ENCODE results near the gene PLIN1.

PLIN1 gene

DNA sequence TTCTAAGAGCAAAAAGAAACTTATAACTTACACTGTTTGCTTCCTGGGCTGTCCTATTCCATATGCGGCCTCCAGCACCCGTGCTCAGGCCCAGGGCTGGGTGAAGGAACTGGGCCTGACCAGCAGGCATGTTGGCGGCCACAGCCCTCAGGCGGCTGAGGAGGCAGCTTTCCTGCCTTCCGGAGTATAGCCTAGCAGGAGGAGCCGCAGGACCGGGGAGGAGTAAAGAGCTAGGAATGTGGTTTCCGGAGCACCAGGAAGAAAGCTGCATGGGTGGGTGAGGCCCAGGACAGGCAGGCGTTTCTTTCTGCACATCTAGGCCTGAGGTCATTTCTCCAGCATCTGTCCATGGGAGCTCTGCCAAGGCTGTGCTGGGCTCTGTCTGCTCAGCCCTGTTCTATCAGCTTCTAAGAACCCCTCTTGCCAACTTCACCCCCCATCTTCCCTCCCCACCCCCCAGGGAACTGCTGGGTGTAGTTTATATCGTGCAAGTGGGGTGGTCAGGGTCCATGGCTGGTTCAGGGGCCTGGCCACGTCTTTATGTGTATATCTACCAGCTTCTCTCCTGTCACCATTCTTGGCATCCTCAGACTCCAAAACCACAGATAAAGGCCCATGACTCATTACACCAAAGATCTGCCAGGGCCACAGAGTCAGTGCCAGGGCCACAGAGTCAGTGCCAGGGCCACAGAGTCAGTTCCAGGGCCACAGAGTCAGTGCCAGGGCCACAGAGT lies 16.1 kb downstream of the PLIN1 start:
- no peak for DNase-seq (ENCODE audit: low spot score)
- TF ChIP-seq, protein P1, sequence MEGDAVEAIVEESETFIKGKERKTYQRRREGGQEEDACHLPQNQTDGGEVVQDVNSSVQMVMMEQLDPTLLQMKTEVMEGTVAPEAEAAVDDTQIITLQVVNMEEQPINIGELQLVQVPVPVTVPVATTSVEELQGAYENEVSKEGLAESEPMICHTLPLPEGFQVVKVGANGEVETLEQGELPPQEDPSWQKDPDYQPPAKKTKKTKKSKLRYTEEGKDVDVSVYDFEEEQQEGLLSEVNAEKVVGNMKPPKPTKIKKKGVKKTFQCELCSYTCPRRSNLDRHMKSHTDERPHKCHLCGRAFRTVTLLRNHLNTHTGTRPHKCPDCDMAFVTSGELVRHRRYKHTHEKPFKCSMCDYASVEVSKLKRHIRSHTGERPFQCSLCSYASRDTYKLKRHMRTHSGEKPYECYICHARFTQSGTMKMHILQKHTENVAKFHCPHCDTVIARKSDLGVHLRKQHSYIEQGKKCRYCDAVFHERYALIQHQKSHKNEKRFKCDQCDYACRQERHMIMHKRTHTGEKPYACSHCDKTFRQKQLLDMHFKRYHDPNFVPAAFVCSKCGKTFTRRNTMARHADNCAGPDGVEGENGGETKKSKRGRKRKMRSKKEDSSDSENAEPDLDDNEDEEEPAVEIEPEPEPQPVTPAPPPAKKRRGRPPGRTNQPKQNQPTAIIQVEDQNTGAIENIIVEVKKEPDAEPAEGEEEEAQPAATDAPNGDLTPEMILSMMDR (IDR thresholded peaks at IDR 0.05; ENCODE audit: borderline replicate concordance, control extremely low read depth, extremely low read depth, insufficient read depth, missing control alignments): no peak
- in situ Hi-C loops (cut with MboI; ENCODE audit: low sequenced_read_pairs, unreplicated experiment): no loop called here

DNA sequence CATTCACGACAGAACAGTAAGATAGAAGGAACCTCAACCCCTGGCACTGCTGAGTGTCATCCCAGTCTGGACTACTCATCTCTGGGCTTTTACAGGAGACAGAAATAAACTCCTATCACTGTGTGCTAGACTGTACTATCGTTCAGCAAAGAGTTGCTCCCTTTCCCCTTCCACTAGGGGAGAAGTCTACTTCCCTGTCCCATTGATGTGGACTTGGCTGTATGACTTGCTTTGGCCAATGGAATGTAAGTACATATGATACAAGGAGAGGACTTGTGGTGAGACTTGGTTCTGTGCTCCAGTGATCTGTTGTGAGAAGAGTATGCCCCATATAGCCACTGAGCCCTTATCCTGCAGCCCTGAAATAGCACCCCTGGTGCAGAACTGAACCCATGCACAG lies 18.6 kb downstream of the PLIN1 start:
- no peak for DNase-seq (ENCODE audit: low spot score)
- in situ Hi-C loops (cut with MboI; ENCODE audit: low sequenced_read_pairs, unreplicated experiment): no loop called here
- TF ChIP-seq, protein P1 (IDR thresholded peaks at IDR 0.05; ENCODE audit: borderline replicate concordance, control extremely low read depth, extremely low read depth, insufficient read depth, missing control alignments): no peak

DNA sequence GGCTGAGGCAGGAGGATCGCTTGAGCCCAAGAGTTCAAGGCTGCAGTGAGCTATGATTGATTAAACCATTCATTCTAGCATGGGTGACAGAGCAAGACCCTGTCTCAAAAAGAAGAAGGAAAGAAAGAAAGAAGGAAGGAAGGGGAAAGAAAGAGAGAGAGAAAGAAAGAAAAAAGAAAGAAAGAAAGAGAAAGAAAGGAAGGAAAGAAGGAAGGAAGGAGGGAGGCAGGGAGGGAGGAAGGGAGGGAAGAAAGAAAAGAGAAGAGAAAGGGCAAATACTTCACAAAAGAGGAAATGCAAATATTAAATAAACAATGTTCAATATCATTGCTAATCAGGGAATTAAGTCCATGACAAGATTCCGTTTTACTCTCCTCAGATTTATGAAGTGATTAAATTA lies 19.9 kb downstream of the PLIN1 start:
- in situ Hi-C loops (cut with MboI; ENCODE audit: low sequenced_read_pairs, unreplicated experiment): no loop called here

DNA sequence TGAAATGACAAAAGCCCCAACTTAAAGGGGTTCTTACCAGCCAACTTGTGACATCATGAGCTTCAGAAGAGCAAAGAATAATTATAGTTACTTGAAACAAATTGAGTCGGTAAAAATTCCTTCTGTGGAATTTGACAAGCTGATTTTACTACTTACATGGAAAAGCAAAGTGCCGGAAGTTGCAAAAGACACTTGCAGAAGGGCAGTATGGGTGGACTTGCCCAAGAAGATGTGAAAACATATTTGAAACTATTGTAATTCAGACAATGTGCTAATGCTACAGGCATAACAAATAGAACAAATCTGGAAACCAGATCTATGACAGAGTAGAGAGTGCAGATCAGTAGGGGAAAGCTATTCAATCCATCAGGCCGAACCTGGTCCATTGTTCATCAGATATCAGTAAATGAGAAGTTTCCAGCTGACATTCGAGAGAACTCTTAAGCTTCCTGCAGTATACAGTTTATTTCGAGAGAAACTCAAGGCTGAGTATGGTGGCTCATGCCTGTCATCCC lies 21.4 kb downstream of the PLIN1 start:
- no peak for DNase-seq (ENCODE audit: low spot score)
- TF ChIP-seq, protein P1 (IDR thresholded peaks at IDR 0.05; ENCODE audit: borderline replicate concordance, control extremely low read depth, extremely low read depth, insufficient read depth, missing control alignments): no peak
- in situ Hi-C loops (cut with MboI; ENCODE audit: low sequenced_read_pairs, unreplicated experiment): no loop called here

More for the DNA sequence above, 19.9 kb downstream of the PLIN1 start:
- TF ChIP-seq, protein P1 (IDR thresholded peaks at IDR 0.05; ENCODE audit: borderline replicate concordance, control extremely low read depth, extremely low read depth, insufficient read depth, missing control alignments): no peak
- DNase-seq (ENCODE audit: low spot score): no peak

DNA sequence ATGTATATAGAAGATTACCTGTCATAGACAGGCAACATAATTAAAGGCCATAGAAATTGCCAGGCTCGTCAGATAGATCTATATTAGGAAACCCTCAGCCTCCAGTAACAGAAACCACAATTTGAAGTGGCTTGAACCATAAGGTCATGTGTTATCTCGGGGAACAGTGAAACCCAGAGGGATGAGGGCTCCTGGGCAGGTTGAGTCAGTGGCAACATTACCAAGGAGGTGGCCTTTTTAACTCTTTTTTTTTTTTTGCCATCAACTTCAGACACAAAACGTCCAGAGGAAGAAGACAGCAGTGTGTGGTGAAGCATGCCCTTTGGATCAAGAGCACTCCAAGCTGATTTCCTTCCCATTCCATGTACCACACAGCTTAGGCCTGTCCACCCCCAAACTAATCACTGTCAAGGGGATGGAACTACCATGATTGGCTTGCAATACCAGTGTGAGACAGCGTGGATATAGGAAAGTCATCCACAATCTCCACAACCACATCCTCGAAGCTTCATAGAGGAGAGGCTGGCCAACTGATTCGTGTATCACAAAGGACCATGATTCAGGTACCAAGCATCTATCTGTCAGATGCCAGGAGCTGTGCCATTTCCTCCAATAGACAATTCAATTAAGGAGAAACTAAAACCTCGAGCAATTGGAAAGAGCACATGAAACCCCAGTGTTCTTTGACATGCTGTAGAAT lies 22.9 kb downstream of the PLIN1 start:
- in situ Hi-C loops (cut with MboI; ENCODE audit: low sequenced_read_pairs, unreplicated experiment): no loop called here
- peak; percentile 35 for DNase-seq (ENCODE audit: low spot score)
- TF ChIP-seq, protein P1 (IDR thresholded peaks at IDR 0.05; ENCODE audit: borderline replicate concordance, control extremely low read depth, extremely low read depth, insufficient read depth, missing control alignments): no peak

DNA sequence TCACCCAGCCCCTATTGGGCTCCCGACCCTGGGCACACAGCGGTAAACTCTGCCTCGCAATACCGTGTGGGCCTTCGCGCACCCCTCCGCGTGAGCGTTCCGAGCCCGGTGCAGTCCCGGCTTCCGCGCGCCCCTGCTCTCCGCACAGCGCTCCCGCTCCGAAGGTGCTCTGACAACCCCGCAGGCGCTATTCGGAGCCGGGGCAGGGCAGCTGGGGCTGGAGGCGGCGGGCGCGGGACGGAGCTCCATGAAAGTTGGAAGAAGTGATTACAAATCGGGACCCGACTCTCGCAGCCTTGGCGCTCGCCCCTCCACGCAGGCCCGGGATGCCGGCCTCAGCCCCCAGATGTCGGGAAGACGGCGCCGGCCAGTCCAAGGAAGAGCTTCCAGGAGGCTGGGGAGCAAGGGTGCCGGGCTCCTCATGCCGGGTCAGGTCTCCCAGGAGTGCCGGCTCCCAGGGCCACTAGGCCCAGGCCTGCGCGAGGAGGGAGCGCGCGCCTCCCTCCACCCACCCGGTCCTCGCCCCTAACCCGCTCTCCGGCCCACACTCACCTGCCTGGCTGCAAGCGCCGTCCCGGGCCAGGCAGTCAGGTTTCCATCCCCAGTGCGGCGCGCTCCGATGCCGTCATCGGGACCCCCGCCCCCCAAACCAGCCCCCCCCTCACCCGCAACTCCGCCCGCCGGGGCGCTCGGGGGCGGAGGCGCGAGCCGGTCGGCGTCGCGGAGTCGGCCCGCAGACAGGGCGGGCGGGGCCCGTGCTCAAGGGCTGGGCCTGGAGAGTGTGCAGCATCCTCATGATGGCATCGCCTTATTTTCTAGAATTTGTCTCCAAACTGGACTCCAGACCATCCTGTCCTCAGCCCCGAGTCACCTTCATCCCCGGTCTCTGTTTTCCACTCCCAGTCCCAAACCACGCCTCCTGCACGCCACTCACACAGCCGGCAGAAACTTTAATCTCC lies 24.0 kb downstream of the PLIN1 start, which contains the start of gene KIF7:
Gene KIF7, minus strand, starts transcription at position 621 of the 959 bp plus-strand sequence. CDS start 2,537 bp downstream, outside the sequence.
- in situ Hi-C loops (cut with MboI; ENCODE audit: low sequenced_read_pairs, unreplicated experiment): no loop called here
- TF ChIP-seq, protein P1 (IDR thresholded peaks at IDR 0.05; ENCODE audit: borderline replicate concordance, control extremely low read depth, extremely low read depth, insufficient read depth, missing control alignments): no peak
- DNase-seq (ENCODE audit: low spot score): peak; percentile 85
